Islet of Langerhans (tissue), 1 donor: ENCODE measurements around the gene NOTCH4.

Experiments used
- FAIRE-seq: peaks from one replicate; lab custom pipeline; 2011; peaks lifted over from hg19 to GRCh38; lab: Jason Lieb, UNC

Gene NOTCH4

DNA sequence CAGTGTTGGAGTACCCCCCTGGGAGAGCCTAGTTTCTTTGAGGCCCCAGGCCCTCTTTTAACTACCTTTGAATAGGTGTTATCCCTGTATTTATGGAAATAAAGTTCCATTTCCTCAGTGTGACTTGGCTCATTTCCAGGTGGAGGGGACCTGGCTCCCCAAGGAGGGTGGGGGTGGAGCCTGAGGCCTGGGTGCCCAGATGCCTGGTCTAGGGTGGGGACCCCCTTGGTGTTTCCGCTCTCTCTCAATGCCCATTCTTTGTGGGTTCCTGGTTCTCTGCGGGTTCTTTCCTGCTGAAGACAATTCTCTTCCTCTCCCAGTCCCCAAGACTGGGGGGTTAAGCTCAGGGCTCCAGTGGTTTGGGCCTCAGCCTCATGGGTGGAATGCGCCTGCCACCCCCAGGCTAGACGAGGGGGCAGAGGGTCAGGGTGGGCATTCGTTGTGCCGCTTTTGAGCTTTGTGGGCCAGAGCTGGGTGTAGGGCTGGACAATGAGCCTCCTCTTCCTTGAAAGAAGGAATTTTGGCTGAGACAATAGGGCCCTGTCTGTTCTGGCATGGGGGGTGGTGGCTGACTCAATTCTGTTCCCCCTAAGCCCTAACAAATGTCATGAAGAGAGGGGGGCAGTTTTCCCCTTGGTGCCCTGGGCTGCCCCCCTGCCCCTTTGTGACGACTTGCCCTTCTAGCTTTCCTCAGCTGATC, 60.2 kb downstream of the NOTCH4 start:
- no peak for FAIRE-seq

- no peak for FAIRE-seq
Observed at GRCh38 chr6:32158052-32158451, 65.8 kb downstream of the NOTCH4 start.

GRCh38 chr6:32156891-32157290, 67.0 kb downstream of the NOTCH4 start:
- FAIRE-seq = no peak

- no peak for FAIRE-seq
Observed at GRCh38 chr6:32154514-32155161, 69.2 kb downstream of the NOTCH4 start.

- no peak for FAIRE-seq
Observed at GRCh38 chr6:32153564-32154513, 70.0 kb downstream of the NOTCH4 start, which contains the start of gene PPT2. PPT2 (plus strand) TSS chr6:32154141; CDS start chr6:32154595, 454 bp downstream.

GRCh38 chr6:32152769-32153563, 70.9 kb downstream of the NOTCH4 start:
- FAIRE-seq = no peak

DNA sequence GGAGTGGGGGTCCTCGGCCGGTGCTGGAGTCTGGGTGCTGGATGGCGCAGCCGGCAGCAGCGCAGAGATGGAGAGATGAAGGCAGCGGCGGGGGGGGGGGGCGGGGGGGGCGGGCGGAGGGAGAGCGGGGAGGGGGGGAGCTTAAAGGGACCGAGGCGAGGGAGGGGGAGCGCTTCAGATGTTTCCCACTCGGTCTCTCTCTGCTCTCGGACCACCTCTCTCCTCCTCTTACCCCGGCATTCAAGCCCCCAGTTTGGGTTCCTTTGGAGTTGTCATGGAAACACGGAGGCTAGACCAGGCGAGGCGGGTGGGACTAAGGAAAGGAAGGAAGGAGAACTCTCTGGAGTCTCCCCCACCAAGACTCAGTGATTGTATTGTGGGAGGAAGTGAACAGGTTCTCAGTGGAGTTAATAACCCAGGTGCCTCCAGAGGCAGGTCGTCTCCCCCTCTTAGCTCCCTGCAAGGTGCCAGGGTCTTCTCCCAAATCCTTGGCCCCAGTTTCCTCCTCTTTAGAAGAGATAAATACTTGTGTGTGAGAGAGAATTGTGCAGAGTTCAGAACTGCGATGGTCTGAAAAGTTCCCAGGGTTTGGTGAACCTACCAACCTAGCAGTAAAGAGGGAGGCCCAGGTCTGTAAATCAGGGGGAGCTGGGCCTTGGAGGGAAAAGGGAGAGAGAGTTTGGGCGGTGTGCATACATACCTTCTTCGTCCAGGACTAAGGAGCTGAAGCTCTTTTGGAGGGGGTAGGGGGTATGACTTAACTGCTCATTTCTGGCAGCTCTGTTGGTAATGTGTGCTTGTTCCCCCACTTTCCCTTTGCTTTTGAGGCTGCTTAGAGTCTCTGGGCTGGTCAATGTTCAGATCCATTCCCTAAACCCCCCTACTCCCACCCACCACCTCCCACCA, 71.8 kb downstream of the NOTCH4 start, which contains the start of gene PRRT1:
Gene PRRT1 (minus strand): TSS at position 77 of the 906 bp plus-strand sequence. CDS start 112 bp downstream, outside the sequence.
- FAIRE-seq = no peak

DNA sequence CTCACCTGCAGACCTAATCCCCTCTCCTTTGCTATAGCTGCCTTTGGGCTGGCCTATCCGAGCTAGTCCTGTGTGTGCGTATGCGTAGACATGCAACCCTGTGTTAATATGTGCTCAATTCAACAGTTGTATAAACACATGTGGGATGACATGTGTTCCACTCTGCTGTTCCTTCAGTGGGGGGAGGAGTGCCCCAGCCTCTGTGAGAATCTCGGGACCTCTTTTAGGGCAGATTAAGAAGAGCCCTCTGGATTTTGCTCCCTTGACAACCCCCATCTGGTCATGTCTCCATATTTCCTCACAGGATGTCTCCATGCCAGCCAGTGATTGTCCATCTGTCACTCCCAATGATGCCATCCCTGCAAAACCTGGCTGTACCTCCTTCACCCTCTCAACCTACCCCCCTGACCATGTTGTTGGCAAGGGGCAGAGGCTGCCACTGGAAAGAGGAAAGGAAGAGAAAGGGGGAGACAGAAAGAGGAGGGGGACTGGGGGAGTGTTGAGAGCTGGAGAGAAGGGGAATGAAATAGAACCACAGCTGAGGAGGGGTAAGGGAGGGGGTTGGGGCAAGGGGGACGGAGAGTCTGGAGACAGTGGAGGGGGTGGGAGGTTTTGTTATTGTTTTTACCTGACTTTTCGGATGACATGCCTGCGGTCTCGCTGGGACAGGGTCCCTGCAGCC, 72.5 kb downstream of the NOTCH4 start:
- no peak for FAIRE-seq

DNA sequence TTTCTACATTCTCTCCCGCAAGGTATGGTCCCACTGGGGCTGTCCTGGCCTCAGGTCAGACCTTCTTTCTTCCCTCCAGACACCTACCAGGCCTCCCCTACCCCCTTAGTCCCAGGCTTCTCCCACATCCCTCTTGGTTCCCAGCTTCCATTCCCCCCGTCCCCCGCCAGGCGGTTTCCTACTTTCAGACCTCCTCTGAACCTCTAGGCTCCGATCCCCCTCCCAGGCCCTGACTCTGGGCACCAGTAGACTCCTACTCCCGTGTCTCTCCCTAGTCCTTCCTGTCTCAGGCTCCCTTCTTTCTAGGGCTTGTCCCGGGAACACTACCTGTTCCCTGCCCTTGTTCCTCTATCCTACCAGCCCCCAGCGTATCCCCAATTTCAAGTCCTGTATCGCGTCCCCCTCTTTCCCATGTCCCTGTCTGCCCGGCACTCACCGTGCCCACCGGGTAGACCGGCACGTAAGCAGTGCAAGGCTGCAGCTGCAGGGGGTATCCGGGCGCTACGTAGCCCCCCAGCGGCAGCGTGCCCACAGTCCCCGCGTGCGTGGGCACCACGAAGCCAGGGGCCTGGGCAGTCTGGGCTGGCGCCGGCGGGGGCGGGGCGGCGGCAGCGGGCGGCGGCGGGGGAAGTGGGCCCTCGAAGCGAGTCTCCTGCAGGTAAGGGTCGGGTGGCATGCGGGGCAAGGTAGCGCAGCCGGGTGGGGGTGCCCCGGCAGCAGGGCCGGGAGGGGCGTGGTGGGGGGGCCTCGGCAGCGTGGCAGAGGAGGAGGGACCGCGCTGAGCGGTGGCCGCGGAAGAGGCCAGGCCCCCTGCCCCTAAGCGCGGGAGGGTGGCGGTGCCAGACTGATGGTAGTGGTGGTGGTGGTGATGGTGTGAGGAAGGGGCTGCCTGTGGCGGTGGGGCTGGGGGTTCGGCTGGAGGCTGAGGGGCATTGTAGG, 73.7 kb downstream of the NOTCH4 start:
- FAIRE-seq = no peak

GRCh38 chr6:32149092-32149755, 74.6 kb downstream of the NOTCH4 start:
- no peak for FAIRE-seq

GRCh38 chr6:32148289-32149091, 75.4 kb downstream of the NOTCH4 start:
- no peak for FAIRE-seq

GRCh38 chr6:32147401-32148132, 76.3 kb downstream of the NOTCH4 start:
- no peak for FAIRE-seq

- no peak for FAIRE-seq
Observed at GRCh38 chr6:32146687-32147086, 77.2 kb downstream of the NOTCH4 start.

GRCh38 chr6:32146287-32146686, 77.6 kb downstream of the NOTCH4 start:
- no peak for FAIRE-seq
